Activated CD8-positive, alpha-beta T cell treated with anti-CD3 and anti-CD28 coated beads for 36 hours (primary cell): ENCODE data around the gene KDM8. TPM values are rescaled to one million over a fixed set of nuclear protein-coding genes. Genes with fewer than 3 reads are reported as not detected.
A peak's percentile ranks its signal among the peaks of the same experiment; 100 is the strongest.

Experiments
- ATAC-seq: fragments of 200-7000 bp; cut with Tn5 transposase; one replicate; pipeline ENCODE4 v1.10.0; 2021; ENCODE audit warnings: mild to moderate bottlenecking, moderate library complexity
- CTCF ChIA-PET: fragments of 350-600 bp; sonication (Branson Sonifier 250); formaldehyde crosslinking; loops from one replicate; lab custom pipeline; 2021; ENCODE audit warnings: antibody characterized with exemption; lab: Charles Lee
- POLR2A ChIA-PET: fragments of 350-600 bp; sonication (Branson Sonifier 250); formaldehyde crosslinking; loops from one replicate; lab custom pipeline; 2021; ENCODE audit warnings: antibody characterized with exemption; lab: Charles Lee
- DNase-seq: peaks from one replicate; pipeline ENCODE4 v3.0.0-alpha.2; 2020
- H3K27ac Mint-ChIP-seq: one replicate; pipeline ENCODE4 v1.8.0; 2021; ENCODE audit warnings: mild to moderate bottlenecking, mixed read lengths
- H3K27me3 Mint-ChIP-seq: one replicate; pipeline ENCODE4 v1.8.0; 2021; ENCODE audit warnings: mixed read lengths
- H3K36me3 Mint-ChIP-seq: one replicate; pipeline ENCODE4 v1.8.0; 2021; ENCODE audit warnings: low read depth, mixed read lengths
- H3K4me1 Mint-ChIP-seq: one replicate; pipeline ENCODE4 v1.8.0; 2021; ENCODE audit warnings: low read depth, mixed read lengths
- H3K4me3 Mint-ChIP-seq: one replicate; pipeline ENCODE4 v1.8.0; 2021; ENCODE audit warnings: mild to moderate bottlenecking, moderate library complexity, mixed read lengths
- H3K9me3 Mint-ChIP-seq: one replicate; pipeline ENCODE4 v1.8.0; 2021; ENCODE audit warnings: mixed read lengths
- CTCF ChIP-seq: fragments of 200-600 bp; IDR thresholded peaks from one replicate; pipeline ENCODE4 v1.8.0; 2022; ENCODE audit warnings: antibody characterized with exemption, mild to moderate bottlenecking
- intact Hi-C: fragments of 100-400 bp; cut with micrococcal nuclease; formaldehyde crosslinking; loops from one replicate; pipeline ENCODE4 v1.10.0; 2022
- total RNA-seq, 2 experiments: library from RNA; stranded (reverse); gene quantifications; one replicate each; pipeline ENCODE4 v1.2.3, GENCODE V29; 2021

KDM8 gene
- total RNA-seq, 2 experiments from 2014 or later, result 10.9 to 12.7 TPM

GRCh38 chr16:27236635-27237218 is 33.4 kb downstream of the KDM8 start:
- ChIA-PET POLR2A (interaction anchor here (0.7 to 10.0 kb wide), 26 partner anchors 12 to 214 kb away, joined by 3 to 257 read pairs (median 4); partner anchors contain the start of gene NSMCE1), CTCF (interaction anchor here (0.8 to 13.1 kb wide), 19 partner anchors 11 to 219 kb away, joined by 3 to 203 read pairs (median 4); partner anchors contain the start of gene NSMCE1)
- H3K36me3 Mint-ChIP-seq, result peaks cover 60% of the 10 kb centered on the region
- DNase-seq (no peak), ATAC-seq (peak; percentile 34)
- H3K4me1 Mint-ChIP-seq, result peaks cover 87% of the 10 kb centered on the region
- intact Hi-C loops, result loop anchor here (1.0 to 5.0 kb wide), 5 partner anchors 16 to 132 kb away; partner anchors contain the start of gene KDM8
- peak overlapping the region; percentile 98 for H3K27ac Mint-ChIP-seq
- TF ChIP-seq CTCF, result no peak
- peak overlapping the region; percentile 73 for H3K4me3 Mint-ChIP-seq
- no peaks in the 10 kb centered on the region for H3K27me3 Mint-ChIP-seq
- H3K9me3 Mint-ChIP-seq, result no peaks in the 10 kb centered on the region

GRCh38 chr16:27237219-27238015 is 34.1 kb downstream of the KDM8 start:
- Mint-ChIP-seq H3K4me3 (peak overlapping the region; percentile 73), H3K27ac (peak overlapping the region; percentile 98), H3K4me1 (peaks cover 87% of the 10 kb centered on the region), H3K27me3 (no peaks in the 10 kb centered on the region), H3K9me3 (no peaks in the 10 kb centered on the region), H3K36me3 (peaks cover 57% of the 10 kb centered on the region)
- peak; percentile 93 for DNase-seq
- TF ChIP-seq CTCF, result no peak
- POLR2A ChIA-PET, result interaction anchor here (0.5 to 10.0 kb wide), 26 partner anchors 12 to 213 kb away, joined by 3 to 257 read pairs (median 4); partner anchors contain the start of gene NSMCE1
- ATAC-seq, result peak; percentile 77
- intact Hi-C loops, result loop anchor here (1.0 to 5.0 kb wide), 5 partner anchors 15 to 131 kb away; partner anchors contain the start of gene KDM8
- CTCF ChIA-PET, result interaction anchor here (0.8 to 13.1 kb wide), 15 partner anchors 11 to 218 kb away, joined by 3 to 203 read pairs (median 4); partner anchors contain the start of gene NSMCE1

GRCh38 chr16:27238016-27238587 is 34.8 kb downstream of the KDM8 start:
- DNase-seq (peak; percentile 79), ATAC-seq (peak; percentile 8)
- ChIA-PET CTCF (interaction anchor here (1.1 to 13.1 kb wide), 3 partner anchors 10 to 81 kb away, joined by 3 to 203 read pairs (median 4); no protein-coding TSS in a partner anchor), POLR2A (interaction anchor here (0.8 to 10.0 kb wide), 14 partner anchors 11 to 209 kb away, joined by 3 to 257 read pairs (median 4); partner anchors contain the start of gene NSMCE1)
- Mint-ChIP-seq H3K9me3 (no peaks in the 10 kb centered on the region), H3K27ac (peak overlapping the region; percentile 98), H3K36me3 (peaks cover 52% of the 10 kb centered on the region), H3K27me3 (no peaks in the 10 kb centered on the region), H3K4me3 (peak overlapping the region; percentile 73), H3K4me1 (peaks cover 87% of the 10 kb centered on the region)
- no peak for TF ChIP-seq CTCF
- intact Hi-C loops, result loop anchor here (5.0 kb wide), 2 partner anchors 36 to 66 kb away; partner anchors contain the start of gene KDM8

- intact Hi-C loops, result loop anchor here (5.0 kb wide), 2 partner anchors 36 to 66 kb away; partner anchors contain the start of gene KDM8
- Mint-ChIP-seq H3K36me3 (peaks cover 50% of the 10 kb centered on the region), H3K4me3 (peak overlapping the region; percentile 73), H3K9me3 (no peaks in the 10 kb centered on the region), H3K4me1 (peaks cover 87% of the 10 kb centered on the region), H3K27me3 (no peaks in the 10 kb centered on the region), H3K27ac (peak overlapping the region; percentile 98)
- TF ChIP-seq CTCF, result no peak
- no peak for DNase-seq
- POLR2A ChIA-PET, result interaction anchor here (0.8 to 10.0 kb wide), 8 partner anchors 10 to 167 kb away, joined by 3 to 257 read pairs (median 38); partner anchors contain the start of gene NSMCE1
- no peak for ATAC-seq
- CTCF ChIA-PET, result interaction anchor here (1.1 to 13.1 kb wide), 3 partner anchors 10 to 80 kb away, joined by 3 to 203 read pairs (median 4); no protein-coding TSS in a partner anchor
These were observed 35.3 kb downstream of the KDM8 start for GRCh38 chr16:27238591-27238990.
